ENCODE results near the gene MARCHF2.
"Not testable (repeated sequence)": the region's sequence is repeated elsewhere in the genome, so short reads cannot be mapped to it uniquely, and the experiment has no call there.

Gene MARCHF2

DNA sequence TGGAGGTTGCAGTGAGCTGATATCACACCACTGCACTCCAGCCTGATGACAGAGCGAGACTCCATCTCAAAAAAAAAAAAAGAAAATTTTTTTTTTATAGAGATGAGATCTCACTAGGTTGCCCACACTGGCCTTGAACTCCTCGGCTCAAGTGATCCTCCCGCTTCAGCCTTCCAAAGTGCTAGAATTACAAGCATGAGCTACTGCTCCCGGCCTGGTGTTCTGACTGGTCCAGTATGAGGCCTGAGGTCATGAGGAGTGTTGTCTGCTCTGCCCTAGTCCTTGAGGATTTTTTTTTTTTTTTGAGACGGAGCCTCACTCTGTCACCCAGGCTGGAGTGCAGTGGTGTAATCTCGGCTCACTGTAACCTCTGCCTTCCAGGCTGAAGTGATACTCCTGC, 12.2 kb downstream of the MARCHF2 start:
- Histone ChIP-seq H3K4me1 (ENCODE audit: control extremely low read depth in 1 of 4, control insufficient read depth in 4 of 4, insufficient read depth in 4 of 4, low read length in 3 of 4) (peaks cover 0 to 15% (median 12%) of the 10 kb centered on the region in 4 experiments), H3K36me3 (ENCODE audit: control insufficient read depth in 4 of 4, insufficient read depth in 4 of 4, low read length in 3 of 4) (peaks cover 0 to 12% (median 6%) of the 10 kb centered on the region in 4 experiments)
- H3K9me3 ChIP-seq (ENCODE audit: control extremely low read depth in 1 of 5, control insufficient read depth in 4 of 5, insufficient read depth in 2 of 5, low read depth in 1 of 5, low read length in 4 of 5); H3K27me3 ChIP-seq (replicated peaks in 2 of 5; ENCODE audit: control insufficient read depth in 4 of 5, insufficient read depth in 5 of 5, low read length in 4 of 5); H3K4me3 ChIP-seq (ENCODE audit: control insufficient read depth in 1 of 7, extremely low read depth in 1 of 7, insufficient read depth in 4 of 7, low read depth in 2 of 7, low read length in 6 of 7); DNase-seq; H3K27ac ChIP-seq (ENCODE audit: insufficient read depth in 1 of 2, low read depth in 1 of 2, low read length in 2 of 2, poor library complexity in 1 of 2, severe bottlenecking in 2 of 2); POLR2A ChIA-PET: not testable (repeated sequence)
- CTCF ChIA-PET: interaction anchor here (0.7 to 1.5 kb wide), 3 partner anchors 12 to 58 kb away, joined by 3 to 4 read pairs (median 3); partner anchors contain the start of genes HNRNPM and MARCHF2
- 97% methylated on average over 3 of the region's 6 CpGs for WGBS (ENCODE audit: insufficient coverage)

DNA sequence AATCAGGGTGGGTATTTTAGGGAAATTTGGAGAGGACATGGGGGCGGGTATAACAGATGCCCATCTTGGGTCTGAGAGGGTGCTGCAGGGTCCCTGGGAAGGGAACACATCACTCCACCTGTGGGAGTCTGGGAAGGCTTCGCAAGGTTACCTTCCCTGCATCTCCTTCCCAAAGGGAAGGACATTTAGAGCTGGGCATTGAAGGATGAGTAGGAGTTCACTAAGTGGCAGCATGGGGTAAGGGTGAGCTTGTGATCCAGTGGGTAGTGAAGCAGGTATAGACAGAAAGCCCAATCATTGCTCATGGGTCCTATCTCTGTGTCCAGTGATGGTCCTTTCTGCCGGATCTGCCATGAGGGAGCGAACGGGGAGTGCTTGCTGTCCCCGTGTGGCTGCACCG, 13.2 kb downstream of the MARCHF2 start:
- Histone ChIP-seq H3K36me3 (ENCODE audit: control insufficient read depth in 4 of 4, insufficient read depth in 4 of 4, low read length in 3 of 4) (peaks cover 0 to 18% (median 6%) of the 10 kb centered on the region in 4 experiments), H3K27me3 (replicated peaks in 2 of 5; ENCODE audit: control insufficient read depth in 4 of 5, insufficient read depth in 5 of 5, low read length in 4 of 5) (no peaks in the 10 kb centered on the region), H3K27ac (ENCODE audit: insufficient read depth in 1 of 2, low read depth in 1 of 2, low read length in 2 of 2, poor library complexity in 1 of 2, severe bottlenecking in 2 of 2) (no peak overlapping the region), H3K4me3 (ENCODE audit: control insufficient read depth in 1 of 7, extremely low read depth in 1 of 7, insufficient read depth in 4 of 7, low read depth in 2 of 7, low read length in 6 of 7) (no peak overlapping the region), H3K9me3 (ENCODE audit: control extremely low read depth in 1 of 5, control insufficient read depth in 4 of 5, insufficient read depth in 2 of 5, low read depth in 1 of 5, low read length in 4 of 5) (no peaks in the 10 kb centered on the region), H3K4me1 (ENCODE audit: control extremely low read depth in 1 of 4, control insufficient read depth in 4 of 4, insufficient read depth in 4 of 4, low read length in 3 of 4) (peaks cover 0 to 15% (median 12%) of the 10 kb centered on the region in 4 experiments)
- ChIA-PET POLR2A (no interaction called here), CTCF (interaction anchor here (1.0 to 1.5 kb wide), 2 partner anchors 9 to 13 kb away, joined by 3 read pairs; partner anchors contain the start of gene MARCHF2)
- WGBS (ENCODE audit: insufficient coverage): 95% methylated on average over 4 of the region's 7 CpGs
- no peak for DNase-seq

DNA sequence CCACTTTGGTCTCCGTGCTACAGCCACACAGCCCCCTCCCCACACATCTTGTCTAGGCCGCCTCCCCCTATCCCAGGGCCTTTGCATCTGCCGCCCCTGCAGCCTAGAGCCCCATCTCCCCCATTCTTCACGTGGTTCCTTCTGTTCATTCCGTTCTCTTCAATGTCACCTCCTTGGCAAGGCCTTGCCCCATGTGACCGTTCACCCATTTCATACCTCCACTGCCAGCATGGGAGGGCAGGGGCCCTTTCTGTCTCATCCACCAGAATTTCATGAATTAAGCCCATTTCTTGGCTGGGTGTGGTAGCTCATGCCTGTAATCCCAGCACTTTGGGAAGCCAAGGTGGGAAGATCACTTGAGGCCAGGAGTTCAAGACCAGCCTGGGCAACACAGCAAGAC, 15.9 kb downstream of the MARCHF2 start:
- H3K27ac ChIP-seq (ENCODE audit: insufficient read depth in 1 of 2, low read depth in 1 of 2, low read length in 2 of 2, poor library complexity in 1 of 2, severe bottlenecking in 2 of 2): no peak overlapping the region
- WGBS (ENCODE audit: insufficient coverage): 95% methylated on average over 6 of the region's 6 CpGs
- H3K27me3 ChIP-seq (replicated peaks in 2 of 5; ENCODE audit: control insufficient read depth in 4 of 5, insufficient read depth in 5 of 5, low read length in 4 of 5): no peaks in the 10 kb centered on the region
- DNase-seq: no peak
- peaks cover 0 to 7% (median 2%) of the 10 kb centered on the region in 4 experiments for H3K4me1 ChIP-seq (ENCODE audit: control extremely low read depth in 1 of 4, control insufficient read depth in 4 of 4, insufficient read depth in 4 of 4, low read length in 3 of 4)
- H3K4me3 ChIP-seq (ENCODE audit: control insufficient read depth in 1 of 7, extremely low read depth in 1 of 7, insufficient read depth in 4 of 7, low read depth in 2 of 7, low read length in 6 of 7): no peak overlapping the region
- H3K9me3 ChIP-seq (ENCODE audit: control extremely low read depth in 1 of 5, control insufficient read depth in 4 of 5, insufficient read depth in 2 of 5, low read depth in 1 of 5, low read length in 4 of 5): no peaks in the 10 kb centered on the region
- peaks cover 0 to 12% (median 6%) of the 10 kb centered on the region in 4 experiments for H3K36me3 ChIP-seq (ENCODE audit: control insufficient read depth in 4 of 4, insufficient read depth in 4 of 4, low read length in 3 of 4)
- ChIA-PET CTCF (interaction anchor here (0.6 kb wide), 1 partner anchor 42 kb away, joined by 3 read pairs; no protein-coding TSS in a partner anchor), POLR2A (no interaction called here)

DNA sequence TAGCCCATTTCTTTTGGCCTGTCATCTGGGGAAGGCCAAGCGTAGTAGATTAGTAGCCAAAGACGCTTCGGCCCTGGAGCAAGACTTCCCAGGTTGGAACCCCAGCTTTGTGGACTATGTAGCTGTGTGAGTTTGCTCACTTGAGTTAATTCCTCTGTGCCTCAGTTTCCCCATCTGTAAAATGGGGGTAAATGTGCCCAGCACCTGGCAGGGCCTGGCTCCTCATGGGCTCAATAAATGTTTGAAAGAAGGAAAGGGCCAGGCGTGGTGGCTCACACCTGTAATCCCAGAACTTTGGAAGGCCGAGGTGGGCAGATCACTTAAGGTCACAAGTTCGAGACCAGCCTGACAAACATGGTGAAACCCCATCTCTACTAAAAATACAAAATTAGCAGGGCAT, 16.7 kb downstream of the MARCHF2 start:
- H3K27ac ChIP-seq (ENCODE audit: insufficient read depth in 1 of 2, low read depth in 1 of 2, low read length in 2 of 2, poor library complexity in 1 of 2, severe bottlenecking in 2 of 2): no peak overlapping the region
- H3K27me3 ChIP-seq (replicated peaks in 2 of 5; ENCODE audit: control insufficient read depth in 4 of 5, insufficient read depth in 5 of 5, low read length in 4 of 5): no peaks in the 10 kb centered on the region
- H3K4me3 ChIP-seq (ENCODE audit: control insufficient read depth in 1 of 7, extremely low read depth in 1 of 7, insufficient read depth in 4 of 7, low read depth in 2 of 7, low read length in 6 of 7): no peak overlapping the region
- H3K36me3 ChIP-seq (ENCODE audit: control insufficient read depth in 4 of 4, insufficient read depth in 4 of 4, low read length in 3 of 4): peaks cover 0 to 12% (median 6%) of the 10 kb centered on the region in 4 experiments
- H3K9me3 ChIP-seq (ENCODE audit: control extremely low read depth in 1 of 5, control insufficient read depth in 4 of 5, insufficient read depth in 2 of 5, low read depth in 1 of 5, low read length in 4 of 5): no peaks in the 10 kb centered on the region
- 90% methylated on average over 2 of the region's 6 CpGs for WGBS (ENCODE audit: insufficient coverage)
- POLR2A ChIA-PET: no interaction called here
- CTCF ChIA-PET: no interaction called here
- no peak for DNase-seq
- peaks cover 0 to 10% (median 3%) of the 10 kb centered on the region in 4 experiments for H3K4me1 ChIP-seq (ENCODE audit: control extremely low read depth in 1 of 4, control insufficient read depth in 4 of 4, insufficient read depth in 4 of 4, low read length in 3 of 4)

DNA sequence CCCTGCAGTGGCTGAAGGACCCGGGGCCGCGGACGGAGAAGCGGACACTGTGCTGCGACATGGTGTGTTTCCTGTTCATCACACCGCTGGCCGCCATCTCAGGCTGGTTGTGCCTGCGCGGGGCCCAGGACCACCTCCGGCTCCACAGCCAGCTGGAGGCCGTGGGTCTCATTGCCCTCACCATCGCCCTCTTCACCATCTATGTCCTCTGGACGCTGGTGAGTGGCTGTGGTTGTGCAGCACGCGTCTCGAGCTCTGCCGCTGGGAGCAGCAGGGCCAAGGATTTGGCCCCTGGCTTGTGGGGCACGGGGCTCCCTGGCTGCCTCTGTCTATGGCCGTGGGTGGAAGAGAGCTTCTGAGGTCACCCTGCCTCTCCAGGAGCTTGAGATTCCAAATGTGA, 17.5 kb downstream of the MARCHF2 start:
- Histone ChIP-seq H3K9me3 (ENCODE audit: control extremely low read depth in 1 of 5, control insufficient read depth in 4 of 5, insufficient read depth in 2 of 5, low read depth in 1 of 5, low read length in 4 of 5) (no peaks in the 10 kb centered on the region), H3K27me3 (replicated peaks in 2 of 5; ENCODE audit: control insufficient read depth in 4 of 5, insufficient read depth in 5 of 5, low read length in 4 of 5) (no peaks in the 10 kb centered on the region), H3K4me1 (ENCODE audit: control extremely low read depth in 1 of 4, control insufficient read depth in 4 of 4, insufficient read depth in 4 of 4, low read length in 3 of 4) (peaks cover 0 to 10% (median 3%) of the 10 kb centered on the region in 4 experiments), H3K27ac (ENCODE audit: insufficient read depth in 1 of 2, low read depth in 1 of 2, low read length in 2 of 2, poor library complexity in 1 of 2, severe bottlenecking in 2 of 2) (no peak overlapping the region), H3K36me3 (ENCODE audit: control insufficient read depth in 4 of 4, insufficient read depth in 4 of 4, low read length in 3 of 4) (peaks cover 0 to 12% (median 6%) of the 10 kb centered on the region in 4 experiments), H3K4me3 (ENCODE audit: control insufficient read depth in 1 of 7, extremely low read depth in 1 of 7, insufficient read depth in 4 of 7, low read depth in 2 of 7, low read length in 6 of 7) (no peak overlapping the region)
- ChIA-PET CTCF (no interaction called here), POLR2A (no interaction called here)
- DNase-seq: no peak
- 97% methylated on average over 19 of the region's 20 CpGs for WGBS (ENCODE audit: insufficient coverage)

DNA sequence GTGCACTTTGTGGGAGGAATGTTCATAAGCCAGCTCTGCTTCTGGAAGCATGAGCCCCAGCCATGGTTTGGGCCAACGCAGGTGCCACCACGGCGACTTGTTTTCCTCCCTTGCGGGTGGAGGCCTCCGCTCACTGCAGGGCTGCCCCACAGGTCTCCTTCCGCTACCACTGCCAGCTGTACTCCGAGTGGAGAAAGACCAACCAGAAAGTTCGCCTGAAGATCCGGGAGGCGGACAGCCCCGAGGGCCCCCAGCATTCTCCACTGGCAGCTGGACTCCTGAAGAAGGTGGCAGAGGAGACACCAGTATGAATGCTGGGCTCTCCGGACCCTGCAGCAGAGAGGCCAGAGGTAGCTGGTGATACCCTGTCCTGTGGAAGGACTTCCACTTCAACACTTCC, 25.1 kb downstream of the MARCHF2 start:
- ChIA-PET CTCF (interaction anchor here (0.9 to 1.4 kb wide), 3 partner anchors 11 to 21 kb away, joined by 3 to 4 read pairs (median 3); no protein-coding TSS in a partner anchor), POLR2A (no interaction called here)
- Histone ChIP-seq H3K4me1 (ENCODE audit: control extremely low read depth in 1 of 4, control insufficient read depth in 4 of 4, insufficient read depth in 4 of 4, low read length in 3 of 4) (peaks cover 0 to 10% (median 3%) of the 10 kb centered on the region in 4 experiments), H3K36me3 (ENCODE audit: control insufficient read depth in 4 of 4, insufficient read depth in 4 of 4, low read length in 3 of 4) (peaks cover 0 to 7% (median 1%) of the 10 kb centered on the region in 4 experiments), H3K27ac (ENCODE audit: insufficient read depth in 1 of 2, low read depth in 1 of 2, low read length in 2 of 2, poor library complexity in 1 of 2, severe bottlenecking in 2 of 2) (no peak overlapping the region), H3K9me3 (ENCODE audit: control extremely low read depth in 1 of 5, control insufficient read depth in 4 of 5, insufficient read depth in 2 of 5, low read depth in 1 of 5, low read length in 4 of 5) (no peaks in the 10 kb centered on the region), H3K4me3 (ENCODE audit: control insufficient read depth in 1 of 7, extremely low read depth in 1 of 7, insufficient read depth in 4 of 7, low read depth in 2 of 7, low read length in 6 of 7) (no peak overlapping the region), H3K27me3 (replicated peaks in 2 of 5; ENCODE audit: control insufficient read depth in 4 of 5, insufficient read depth in 5 of 5, low read length in 4 of 5) (no peaks in the 10 kb centered on the region)
- 98% methylated on average over 8 of the region's 12 CpGs for WGBS (ENCODE audit: insufficient coverage)
- DNase-seq: no peak

DNA sequence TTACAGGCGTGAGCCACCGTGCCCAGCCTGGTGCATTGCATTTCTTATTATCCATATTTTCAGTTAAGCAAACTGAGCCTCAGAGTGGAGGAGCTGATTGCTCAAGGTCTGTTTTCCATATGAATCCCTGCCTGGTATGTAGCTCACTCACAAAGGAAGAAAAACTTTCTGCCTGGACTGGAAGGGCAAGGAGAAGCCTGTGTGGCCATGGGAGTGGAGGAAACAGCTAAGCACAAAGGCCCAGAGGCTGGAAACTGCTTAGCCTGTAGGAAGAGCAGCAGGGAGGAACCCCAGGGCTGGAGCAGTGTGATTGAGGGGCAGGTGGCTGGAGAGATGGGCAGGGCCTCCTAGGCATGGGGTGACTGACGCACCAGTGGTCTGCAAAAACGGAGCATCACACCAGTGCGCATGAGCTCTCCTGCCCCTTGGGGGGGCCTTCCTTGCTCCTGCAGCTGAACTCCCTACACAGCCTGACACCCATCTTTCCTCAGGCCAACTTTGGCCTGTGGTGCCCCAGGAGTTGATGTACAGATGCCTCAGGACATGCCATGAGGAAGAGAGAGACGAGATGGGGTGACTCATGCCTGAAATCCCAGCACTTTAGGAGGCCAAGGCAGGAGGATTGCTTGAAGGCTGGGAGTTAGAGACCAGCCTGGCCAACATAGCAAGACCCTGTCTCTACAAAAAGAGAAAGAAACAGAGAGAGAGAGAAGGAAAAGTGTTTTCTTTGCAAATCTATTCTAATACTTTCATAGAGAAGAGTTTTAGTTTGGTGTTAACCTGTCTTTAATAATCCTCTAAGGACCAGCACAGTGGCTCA, 28.8 kb downstream of the MARCHF2 start:
- peaks cover 13 to 21% (median 16%) of the 10 kb centered on the region in 4 experiments for H3K4me1 ChIP-seq (ENCODE audit: control extremely low read depth in 1 of 4, control insufficient read depth in 4 of 4, insufficient read depth in 4 of 4, low read length in 3 of 4)
- POLR2A ChIA-PET: no interaction called here
- no peaks in the 10 kb centered on the region for H3K9me3 ChIP-seq (ENCODE audit: control extremely low read depth in 1 of 5, control insufficient read depth in 4 of 5, insufficient read depth in 2 of 5, low read depth in 1 of 5, low read length in 4 of 5)
- no peak overlapping the region for H3K27ac ChIP-seq (ENCODE audit: insufficient read depth in 1 of 2, low read depth in 1 of 2, low read length in 2 of 2, poor library complexity in 1 of 2, severe bottlenecking in 2 of 2)
- peaks cover under 1 to 12% (median 4%) of the 10 kb centered on the region in 4 experiments for H3K36me3 ChIP-seq (ENCODE audit: control insufficient read depth in 4 of 4, insufficient read depth in 4 of 4, low read length in 3 of 4)
- 96% methylated on average over 4 of the region's 6 CpGs for WGBS (ENCODE audit: insufficient coverage)
- CTCF ChIA-PET: interaction anchor here (0.7 to 1.8 kb wide), 4 partner anchors 19 to 298 kb away, joined by 3 to 5 read pairs (median 4); no protein-coding TSS in a partner anchor
- no peak for DNase-seq
- no peak overlapping the region for H3K4me3 ChIP-seq (ENCODE audit: control insufficient read depth in 1 of 7, extremely low read depth in 1 of 7, insufficient read depth in 4 of 7, low read depth in 2 of 7, low read length in 6 of 7)
- no peaks in the 10 kb centered on the region for H3K27me3 ChIP-seq (replicated peaks in 2 of 5; ENCODE audit: control insufficient read depth in 4 of 5, insufficient read depth in 5 of 5, low read length in 4 of 5)

Data from common myeloid progenitor, CD34-positive (primary cell).